8988T (cell line): ENCODE data around the gene DISC1.

Experiments
- DNase-seq: peaks from one replicate; pipeline ENCODE4 v3.0.0; 2011

Gene DISC1

GRCh38 chr1:232020352-232020751 lies 393.8 kb downstream of the DISC1 start:
- DNase-seq, result no peak

GRCh38 chr1:232029315-232029714 lies 402.7 kb downstream of the DISC1 start:
- no peak for DNase-seq

DNA sequence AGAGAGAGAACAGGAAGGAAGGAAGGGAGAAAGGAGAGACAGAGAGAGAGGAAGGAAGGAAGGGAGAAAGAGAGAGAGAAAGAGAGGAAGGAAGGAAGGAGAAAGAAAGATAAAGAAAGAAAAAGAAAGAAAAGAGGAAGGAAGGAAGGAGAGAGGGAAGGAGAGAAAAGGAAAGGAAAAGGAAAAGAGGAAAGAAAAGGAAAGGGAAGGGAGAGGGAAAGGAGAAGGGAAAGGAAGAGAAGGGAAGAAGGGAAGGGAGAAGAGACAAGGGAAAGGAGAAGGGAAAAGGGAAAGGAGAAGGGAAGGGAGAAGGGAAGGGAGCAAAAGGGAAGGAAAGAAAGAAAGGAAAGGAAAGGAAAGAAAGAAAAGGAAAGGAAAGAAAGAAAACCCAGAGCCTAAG lies 404.6 kb downstream of the DISC1 start:
- no peak for DNase-seq

GRCh38 chr1:232033285-232033684 lies 406.7 kb downstream of the DISC1 start:
- DNase-seq, result no peak

- no peak for DNase-seq
Measured at GRCh38 chr1:232034556-232034955, 408.0 kb downstream of the DISC1 start.

DNA sequence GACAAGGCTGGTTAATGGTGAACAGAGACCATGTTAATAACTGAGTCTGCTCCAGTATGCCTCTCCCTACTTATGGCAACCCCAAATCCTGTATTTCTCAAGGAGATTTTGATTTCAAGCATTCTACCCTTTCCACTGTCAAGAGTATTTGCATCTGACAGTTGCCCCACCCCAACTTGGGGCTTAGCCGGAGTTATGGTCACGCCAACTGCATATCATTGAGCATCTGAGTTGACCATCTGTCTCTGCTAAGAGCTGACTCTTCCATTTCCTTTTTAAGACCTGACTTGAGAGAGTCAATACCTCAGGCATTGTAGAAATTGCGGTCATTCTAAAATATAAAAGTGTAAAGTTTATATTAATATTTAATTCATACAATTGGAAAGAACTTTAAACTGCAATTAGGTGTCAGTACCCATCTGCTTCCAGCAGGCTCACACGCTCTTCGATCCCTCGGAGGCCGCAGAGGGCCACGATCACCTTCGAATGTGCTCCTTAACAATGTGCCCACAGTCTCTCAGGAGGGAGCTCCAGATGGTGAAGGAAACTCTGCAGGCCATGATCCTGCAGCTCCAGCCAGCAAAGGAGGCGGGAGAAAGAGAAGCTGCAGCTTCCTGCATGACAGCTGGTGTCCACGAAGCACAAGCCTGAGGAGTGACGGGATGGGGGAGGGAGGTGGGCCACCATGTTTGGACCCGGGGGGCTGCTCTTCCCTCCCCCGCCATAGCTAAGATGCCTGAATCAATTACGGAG lies 409.8 kb downstream of the DISC1 start:
- DNase-seq, result no peak

GRCh38 chr1:232037774-232038388 lies 411.3 kb downstream of the DISC1 start:
- no peak for DNase-seq

DNA sequence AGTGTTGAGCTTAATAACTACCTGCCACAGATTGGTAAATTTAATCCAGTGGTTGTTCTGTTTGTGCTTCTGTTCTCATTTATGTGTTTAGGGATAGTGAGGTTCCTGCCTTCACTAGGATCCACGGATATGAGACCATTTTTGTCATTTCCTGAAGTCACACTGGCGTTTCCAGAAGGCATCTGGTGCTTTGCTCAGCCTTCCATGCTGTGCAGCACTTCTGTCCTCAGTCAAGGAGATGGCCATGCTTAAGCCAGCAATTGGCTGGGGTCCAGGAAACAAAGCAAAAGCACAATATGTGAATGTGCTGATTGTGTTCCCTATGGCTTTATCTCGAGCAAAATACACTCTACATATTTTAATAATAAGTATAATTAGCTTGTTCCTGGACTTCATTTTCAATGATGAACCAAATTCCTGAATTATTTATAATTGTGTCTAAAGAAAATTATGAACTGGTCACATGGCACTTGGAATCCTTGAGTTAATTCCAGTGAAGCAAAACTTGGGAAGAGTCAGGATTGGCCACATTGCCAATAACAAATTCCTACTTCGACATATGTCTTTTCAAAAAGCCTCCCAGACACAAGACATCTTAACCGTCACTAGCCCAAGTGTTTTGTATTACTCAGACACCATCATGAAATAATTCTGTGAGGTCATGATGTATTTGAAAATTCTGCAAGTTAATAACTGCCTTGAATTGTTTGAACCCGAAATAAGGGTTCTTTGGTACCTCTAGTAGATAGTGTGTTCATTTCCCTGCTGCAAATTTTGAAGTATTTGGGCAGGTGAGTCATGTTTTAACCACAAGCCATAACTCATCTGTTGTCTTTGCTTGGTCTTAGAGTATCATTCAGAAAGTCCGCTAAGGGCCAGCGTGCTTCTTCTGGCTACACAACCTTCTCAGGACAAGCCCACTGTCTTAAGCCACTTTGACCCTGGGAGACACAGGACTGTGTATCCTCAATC lies 412.4 kb downstream of the DISC1 start:
- no peak for DNase-seq

- DNase-seq, result no peak
Measured at GRCh38 chr1:232040260-232040659, 413.7 kb downstream of the DISC1 start.

- no peak for DNase-seq
Measured at GRCh38 chr1:232044728-232045127, 418.1 kb downstream of the DISC1 start.

- no peak for DNase-seq
Measured at GRCh38 chr1:232045139-232045994, 418.8 kb downstream of the DISC1 start.

- DNase-seq, result no peak
Measured at GRCh38 chr1:232046451-232047306, 420.1 kb downstream of the DISC1 start.

DNA sequence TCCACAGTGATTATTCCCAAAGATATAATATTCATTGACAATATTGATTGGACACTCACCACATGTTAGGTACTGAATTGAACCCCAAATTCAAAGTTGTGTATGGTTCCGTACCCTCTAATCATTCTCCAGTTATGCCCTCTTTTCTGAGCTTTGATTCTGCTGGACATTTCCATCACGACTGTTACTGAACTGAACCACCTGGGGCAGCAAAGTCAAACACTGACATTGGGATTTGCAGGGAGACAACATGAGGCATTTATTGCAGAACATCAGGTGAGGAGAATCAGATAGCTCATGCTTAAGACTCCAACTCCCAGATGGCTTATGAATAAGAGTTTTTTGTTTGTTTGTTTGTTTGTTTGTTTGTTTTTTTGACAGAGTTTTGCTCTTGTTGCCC lies 420.9 kb downstream of the DISC1 start:
- DNase-seq, result no peak

- no peak for DNase-seq
Measured at GRCh38 chr1:232048481-232048880, 421.9 kb downstream of the DISC1 start.

- no peak for DNase-seq
Measured at GRCh38 chr1:232049335-232049734, 422.7 kb downstream of the DISC1 start.

DNA sequence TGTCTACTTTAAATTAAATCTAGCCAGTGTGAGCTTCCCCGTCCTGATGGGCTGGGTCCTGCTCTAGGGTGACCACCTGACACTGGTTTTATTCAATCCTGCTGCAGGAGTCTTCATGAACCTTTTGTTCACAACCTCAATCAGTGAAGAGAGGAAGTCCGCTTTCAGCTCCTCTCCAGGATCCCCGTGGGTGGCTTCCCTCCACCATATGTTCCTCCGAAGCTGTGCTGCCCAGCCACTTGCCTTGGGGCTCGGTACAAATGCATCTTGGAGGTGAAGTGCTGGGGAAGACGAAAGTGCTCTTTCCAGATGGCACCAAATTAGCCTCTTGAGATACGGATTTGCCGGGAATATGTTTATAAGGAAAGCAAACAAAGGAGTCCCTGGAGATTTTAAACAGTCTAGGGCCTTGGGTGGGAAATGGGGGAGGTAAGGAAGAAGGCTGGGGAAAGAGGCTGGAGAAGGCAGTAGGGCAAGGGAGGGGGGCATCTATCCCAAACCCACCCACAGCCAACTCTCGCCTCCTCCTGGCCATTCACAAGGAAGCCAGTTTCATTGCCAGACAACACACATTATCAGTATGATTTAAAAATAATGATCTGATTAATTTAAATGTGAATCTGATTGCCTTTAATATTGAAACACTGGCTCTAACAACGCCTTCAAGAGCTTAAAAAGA lies 430.8 kb downstream of the DISC1 start:
- no peak for DNase-seq

DNA sequence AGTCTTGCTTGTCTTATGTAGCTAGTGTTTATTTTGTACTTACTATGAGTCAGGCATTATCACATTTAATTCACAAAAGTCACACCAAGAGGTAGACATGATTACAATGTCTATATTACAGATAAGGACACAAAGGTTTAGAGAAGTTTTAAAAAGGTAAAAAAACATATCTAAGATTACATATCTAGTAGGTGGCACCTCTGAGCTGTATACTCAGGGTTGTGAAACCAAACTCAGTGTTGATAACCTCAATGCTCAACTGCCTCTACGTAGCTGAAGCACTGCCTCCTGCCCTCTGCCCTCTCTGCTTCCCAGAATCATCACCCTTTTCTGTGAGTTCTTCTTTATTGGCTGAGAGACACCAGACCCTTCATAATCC lies 431.3 kb downstream of the DISC1 start:
- no peak for DNase-seq

- no peak for DNase-seq
Measured at GRCh38 chr1:232059726-232060374, 433.3 kb downstream of the DISC1 start.

DNA sequence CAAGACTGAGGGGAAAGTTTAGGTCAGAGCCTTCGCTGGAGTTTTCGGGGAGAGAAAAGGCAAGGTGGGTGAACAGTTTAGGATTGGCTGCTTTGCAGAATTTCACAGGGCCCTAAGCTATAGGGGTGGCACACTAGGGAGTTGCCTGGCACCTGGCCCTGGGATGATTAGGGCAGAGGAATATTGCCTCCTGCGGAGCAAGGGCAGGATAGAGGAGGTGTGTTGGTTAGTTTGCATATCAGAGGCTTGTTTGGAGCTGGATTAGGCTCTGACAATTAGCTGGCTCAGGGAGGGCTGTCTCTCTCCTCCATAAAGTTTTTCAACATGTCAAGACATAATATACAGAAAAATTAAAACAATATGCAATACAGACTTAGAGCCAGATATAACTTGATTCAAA lies 436.4 kb downstream of the DISC1 start:
- no peak for DNase-seq

DNA sequence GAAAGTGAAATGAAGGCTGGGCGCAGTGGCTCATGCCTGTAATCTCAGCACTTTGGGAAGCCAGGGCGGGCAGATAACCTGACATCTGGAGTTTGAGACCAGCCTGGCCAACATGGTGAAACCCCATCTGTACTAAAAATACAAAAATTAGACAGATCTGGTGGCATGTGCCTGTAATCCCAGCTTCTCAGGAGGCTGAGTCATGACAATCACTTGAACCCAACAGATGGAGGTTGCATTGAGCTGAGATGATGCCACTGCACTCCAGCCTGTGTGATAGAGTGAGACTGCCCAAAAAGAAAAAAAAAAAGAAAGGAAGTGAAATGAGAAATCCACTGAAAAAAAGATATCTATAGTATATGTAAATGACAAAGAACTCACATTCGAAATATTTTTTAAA lies 439.9 kb downstream of the DISC1 start:
- DNase-seq, result no peak

DNA sequence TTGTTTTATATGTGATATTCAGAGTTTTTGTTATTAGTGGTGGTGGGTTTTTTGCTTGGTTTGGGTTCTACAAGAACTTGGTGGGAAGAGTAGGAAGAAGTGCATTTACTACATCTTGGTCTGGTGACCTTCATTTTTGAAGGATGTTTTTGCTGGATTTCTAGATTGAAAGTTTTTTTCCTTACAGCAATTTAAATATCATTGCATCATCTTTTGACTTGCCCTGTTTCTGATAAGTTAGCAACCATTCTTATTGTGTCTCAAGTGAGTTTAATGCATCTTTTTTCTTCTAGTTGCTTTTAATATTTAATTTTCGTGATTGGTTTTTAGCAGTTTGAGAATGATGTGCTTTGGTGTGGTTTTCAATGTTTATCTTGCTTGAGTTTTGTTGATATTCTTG lies 447.7 kb downstream of the DISC1 start:
- no peak for DNase-seq
